Measurements from ENCODE around the gene SPINK5. TPM values are rescaled to one million over a fixed set of nuclear protein-coding genes. Genes with fewer than 3 reads are reported as not detected.

The SPINK5 gene, protein sequence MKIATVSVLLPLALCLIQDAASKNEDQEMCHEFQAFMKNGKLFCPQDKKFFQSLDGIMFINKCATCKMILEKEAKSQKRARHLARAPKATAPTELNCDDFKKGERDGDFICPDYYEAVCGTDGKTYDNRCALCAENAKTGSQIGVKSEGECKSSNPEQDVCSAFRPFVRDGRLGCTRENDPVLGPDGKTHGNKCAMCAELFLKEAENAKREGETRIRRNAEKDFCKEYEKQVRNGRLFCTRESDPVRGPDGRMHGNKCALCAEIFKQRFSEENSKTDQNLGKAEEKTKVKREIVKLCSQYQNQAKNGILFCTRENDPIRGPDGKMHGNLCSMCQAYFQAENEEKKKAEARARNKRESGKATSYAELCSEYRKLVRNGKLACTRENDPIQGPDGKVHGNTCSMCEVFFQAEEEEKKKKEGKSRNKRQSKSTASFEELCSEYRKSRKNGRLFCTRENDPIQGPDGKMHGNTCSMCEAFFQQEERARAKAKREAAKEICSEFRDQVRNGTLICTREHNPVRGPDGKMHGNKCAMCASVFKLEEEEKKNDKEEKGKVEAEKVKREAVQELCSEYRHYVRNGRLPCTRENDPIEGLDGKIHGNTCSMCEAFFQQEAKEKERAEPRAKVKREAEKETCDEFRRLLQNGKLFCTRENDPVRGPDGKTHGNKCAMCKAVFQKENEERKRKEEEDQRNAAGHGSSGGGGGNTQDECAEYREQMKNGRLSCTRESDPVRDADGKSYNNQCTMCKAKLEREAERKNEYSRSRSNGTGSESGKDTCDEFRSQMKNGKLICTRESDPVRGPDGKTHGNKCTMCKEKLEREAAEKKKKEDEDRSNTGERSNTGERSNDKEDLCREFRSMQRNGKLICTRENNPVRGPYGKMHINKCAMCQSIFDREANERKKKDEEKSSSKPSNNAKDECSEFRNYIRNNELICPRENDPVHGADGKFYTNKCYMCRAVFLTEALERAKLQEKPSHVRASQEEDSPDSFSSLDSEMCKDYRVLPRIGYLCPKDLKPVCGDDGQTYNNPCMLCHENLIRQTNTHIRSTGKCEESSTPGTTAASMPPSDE
- not detected in 5 replicates for total RNA-seq (2022; extraction: Qiagen RNA extraction; ENCODE audit: low read depth)

DNA sequence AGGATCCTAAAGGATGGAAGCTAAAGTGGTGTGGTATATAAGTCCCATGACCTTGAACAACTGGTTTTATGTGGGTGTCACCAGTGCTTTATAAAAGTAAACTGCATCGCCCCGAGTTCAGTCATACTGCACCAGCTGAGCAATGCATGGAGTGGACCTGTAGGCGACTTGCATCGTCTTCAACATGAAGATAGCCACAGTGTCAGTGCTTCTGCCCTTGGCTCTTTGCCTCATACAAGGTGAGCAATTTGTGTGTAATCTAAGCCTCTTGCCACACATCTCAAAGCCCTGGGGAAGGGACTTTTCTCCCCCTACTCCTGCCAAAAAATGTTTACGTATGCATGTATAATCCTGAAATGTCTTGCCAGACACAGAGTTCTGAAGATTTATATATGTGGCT lies at the start of gene SPINK5:
TSS of gene SPINK5 (plus strand) at position 120 of the 400 bp plus-strand sequence. CDS start at position 185, 65 bp downstream.

DNA sequence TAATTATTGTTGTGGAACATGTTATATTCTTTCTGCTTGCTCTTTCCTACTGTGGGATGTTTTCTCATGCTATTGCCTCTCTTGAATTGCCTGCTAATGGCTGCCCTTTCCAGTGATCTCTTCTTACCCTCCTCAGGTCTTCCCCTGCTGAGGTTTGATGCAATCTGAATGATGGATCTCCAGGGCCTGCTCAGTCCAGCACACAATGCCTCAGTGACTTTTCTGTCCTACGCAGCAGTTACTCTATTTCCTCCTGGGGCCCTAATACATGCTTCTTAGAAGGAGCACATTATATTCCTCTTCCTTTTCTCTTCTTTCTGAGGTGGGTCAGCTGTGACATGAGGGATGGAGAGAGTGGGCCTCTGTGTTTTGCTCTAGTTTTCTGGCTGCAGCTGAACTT lies 104.5 kb downstream of the SPINK5 start, which contains the start of gene SPINK14:
TSS of gene SPINK14 (plus strand) at position 301 of the 400 bp plus-strand sequence. CDS start 1,187 bp downstream, outside the sequence.

Other genes starting within 250 kb of the SPINK5 start
- gene SPINK1, start 232.3 kb upstream of the SPINK5 start, total RNA-seq (2022; extraction: Qiagen RNA extraction; ENCODE audit: low read depth) = 0.34 to 2.2 TPM (median 0.95 TPM) in 5 replicates
- gene SCGB3A2, start 185.3 kb upstream of the SPINK5 start, total RNA-seq (2022; extraction: Qiagen RNA extraction; ENCODE audit: low read depth) = not detected in 5 replicates
- gene C5orf46, start 157.4 kb upstream of the SPINK5 start, total RNA-seq (2022; extraction: Qiagen RNA extraction; ENCODE audit: low read depth) = not detected in 5 replicates
- not detected in 5 replicates for gene SPINK14, start 104.6 kb downstream of the SPINK5 start, total RNA-seq (2022; extraction: Qiagen RNA extraction; ENCODE audit: low read depth)
- gene SPINK6, start 139.1 kb downstream of the SPINK5 start, total RNA-seq (2022; extraction: Qiagen RNA extraction; ENCODE audit: low read depth) = 0.49 to 0.87 TPM (median 0.64 TPM) in 3 of 5 replicates, not detected in the others
- not detected in 5 replicates for gene MARCOL, start 174.5 kb downstream of the SPINK5 start, total RNA-seq (2022; extraction: Qiagen RNA extraction; ENCODE audit: low read depth)
- not detected in 5 replicates for gene SPINK13, start 204.8 kb downstream of the SPINK5 start, total RNA-seq (2022; extraction: Qiagen RNA extraction; ENCODE audit: low read depth)
- gene SPINK7, start 248.4 kb downstream of the SPINK5 start, total RNA-seq (2022; extraction: Qiagen RNA extraction; ENCODE audit: low read depth) = not detected in 5 replicates